ENCODE data around the gene DGCR8. TPM values are rescaled to one million over a fixed set of nuclear protein-coding genes. Genes with fewer than 3 reads are reported as not detected.
"Not testable (repeated sequence)": the region's sequence is repeated elsewhere in the genome, so short reads cannot be mapped to it uniquely, and the experiment has no call there.

The DGCR8 gene
- total RNA-seq, 2 experiments from 2014 or later = 54.3 to 54.5 TPM

DNA sequence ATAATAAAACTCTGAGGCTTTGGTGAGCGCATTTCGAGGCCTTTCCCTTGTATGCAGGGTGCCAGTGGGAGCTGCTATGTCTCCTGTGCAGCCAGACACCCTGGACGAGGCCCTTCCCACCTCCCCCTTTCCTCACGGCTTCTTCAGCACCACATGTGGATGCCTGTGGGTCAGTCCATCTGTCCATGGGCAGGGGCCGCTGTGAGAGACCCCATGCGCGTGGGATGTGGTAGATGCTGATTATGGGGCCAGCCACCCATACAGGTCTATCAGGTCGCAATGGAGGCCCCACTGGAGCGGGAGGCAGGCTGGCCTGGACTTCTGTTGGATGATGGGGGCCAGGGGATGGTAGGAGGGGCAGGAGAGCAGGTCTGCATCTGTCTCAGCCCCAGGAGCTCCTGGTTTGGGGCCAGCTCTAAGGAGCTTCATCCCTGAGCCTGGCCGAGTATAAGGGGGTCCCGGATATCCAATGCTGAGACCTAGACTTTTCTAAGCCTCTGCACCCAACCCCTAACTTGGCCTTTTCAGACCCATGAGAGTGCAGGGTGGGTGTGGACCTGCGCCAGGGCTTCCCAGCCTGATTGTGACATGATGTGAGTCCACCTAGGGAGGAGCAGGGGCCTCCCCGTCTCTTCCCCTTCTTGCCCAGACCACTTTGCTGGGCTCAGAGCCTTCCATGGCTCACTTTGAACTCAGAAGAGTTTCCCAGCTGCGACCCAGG lies 14.0 kb upstream of the DGCR8 start:
- peaks cover 1% of the 10 kb centered on the region for H3K36me3 Mint-ChIP-seq

DNA sequence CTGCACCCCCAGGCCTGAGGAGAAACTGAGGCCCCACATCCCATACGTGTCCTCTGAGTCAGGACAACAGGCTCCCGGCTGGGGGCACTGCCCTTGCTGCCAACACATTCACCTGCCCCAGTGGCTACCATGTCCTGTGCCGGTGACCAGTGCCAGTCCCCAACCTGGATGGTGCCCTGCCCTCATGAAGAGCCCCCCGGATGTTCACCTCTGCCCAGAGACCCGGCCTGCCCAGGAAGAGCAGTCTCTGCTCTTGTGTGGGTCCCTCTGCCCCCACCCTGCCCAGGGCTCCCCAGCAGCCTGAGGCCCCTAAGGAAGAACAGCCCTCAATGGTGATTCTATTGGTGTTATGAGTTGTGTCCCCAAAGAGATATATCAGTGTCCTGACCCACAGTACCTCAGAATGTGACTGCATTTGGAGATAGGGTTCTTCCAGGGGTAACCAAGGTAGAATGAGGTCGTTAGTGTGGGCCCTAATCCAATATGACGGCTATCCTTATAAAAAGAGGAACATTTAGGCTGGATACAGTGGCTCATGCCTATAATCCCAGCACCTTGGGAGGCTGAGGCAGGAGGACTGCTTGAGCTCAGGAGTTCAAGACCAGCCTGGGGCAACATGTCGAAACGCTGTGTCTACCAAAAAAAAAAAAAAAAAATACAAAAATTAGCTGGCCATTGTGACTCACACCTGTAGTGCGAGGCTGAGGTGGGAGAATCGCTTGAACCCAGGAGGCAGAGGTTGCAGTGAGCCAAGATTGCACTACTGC lies 13.2 kb upstream of the DGCR8 start:
- Mint-ChIP-seq H3K36me3 (peaks cover 4% of the 10 kb centered on the region), H3K27ac (no peak overlapping the region), H3K9me3 (no peaks in the 10 kb centered on the region), H3K4me3 (no peak overlapping the region), H3K27me3 (no peaks in the 10 kb centered on the region), H3K4me1 (no peaks in the 10 kb centered on the region)
- DNase-seq (no peak), ATAC-seq (ENCODE audit: low read depth) (no peak)
- POLR2A ChIA-PET = no interaction called here

More for the DNA sequence above, 14.0 kb upstream of the DGCR8 start:
- no peaks in the 10 kb centered on the region for H3K4me1 Mint-ChIP-seq
- H3K27me3 Mint-ChIP-seq = no peaks in the 10 kb centered on the region
- no peak overlapping the region for H3K4me3 Mint-ChIP-seq
- DNase-seq = no peak
- no peak overlapping the region for H3K27ac Mint-ChIP-seq
- POLR2A ChIA-PET = no interaction called here
- ATAC-seq (ENCODE audit: low read depth) = no peak
- H3K9me3 Mint-ChIP-seq = no peaks in the 10 kb centered on the region

DNA sequence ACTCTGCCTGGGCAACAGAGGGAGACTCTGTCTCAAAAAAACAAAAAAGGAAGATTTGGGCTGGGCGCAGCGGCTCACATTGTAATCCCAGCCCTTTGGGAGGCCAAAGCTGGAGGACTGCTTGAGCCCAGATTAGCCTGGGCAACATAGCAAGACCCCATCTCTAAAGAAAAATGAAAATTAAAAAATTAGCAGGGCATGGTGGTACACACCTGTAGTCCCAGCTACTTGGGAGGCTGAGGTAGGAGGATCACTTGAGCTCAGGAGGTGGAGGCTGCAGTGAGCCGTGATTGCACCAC lies 12.7 kb upstream of the DGCR8 start:
- DNase-seq; H3K27ac Mint-ChIP-seq; H3K27me3 Mint-ChIP-seq; POLR2A ChIA-PET; H3K4me1 Mint-ChIP-seq; H3K4me3 Mint-ChIP-seq; ATAC-seq (ENCODE audit: low read depth); H3K36me3 Mint-ChIP-seq; H3K9me3 Mint-ChIP-seq: not testable (repeated sequence)

DNA sequence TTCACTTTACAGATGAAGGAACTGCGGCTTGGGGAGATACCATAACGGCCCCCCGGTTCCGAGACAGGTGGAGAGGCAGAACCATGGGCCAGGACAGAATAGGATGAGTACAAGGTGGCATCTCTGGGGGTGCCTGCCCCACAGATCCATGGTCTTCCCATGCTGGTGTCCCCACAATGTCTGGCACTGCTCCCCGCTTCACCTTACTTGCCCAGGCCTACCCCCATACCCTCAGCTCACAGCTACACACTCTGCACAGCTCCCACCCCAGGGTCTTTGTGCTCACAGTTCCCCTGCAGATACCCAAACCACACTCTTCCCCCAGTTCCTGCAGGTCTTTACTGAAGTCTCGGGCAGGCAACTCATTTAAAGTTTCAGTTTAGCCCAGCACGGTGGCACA lies 11.4 kb upstream of the DGCR8 start:
- H3K9me3 Mint-ChIP-seq = no peaks in the 10 kb centered on the region
- POLR2A ChIA-PET = interaction anchor here (0.6 kb wide), 1 partner anchor 152 kb away, joined by 3 read pairs; no protein-coding TSS in a partner anchor
- H3K4me1 Mint-ChIP-seq = no peaks in the 10 kb centered on the region
- H3K4me3 Mint-ChIP-seq = no peak overlapping the region
- no peaks in the 10 kb centered on the region for H3K27me3 Mint-ChIP-seq
- DNase-seq = no peak
- no peak overlapping the region for H3K27ac Mint-ChIP-seq
- no peak for ATAC-seq (ENCODE audit: low read depth)
- H3K36me3 Mint-ChIP-seq = peaks cover 3% of the 10 kb centered on the region

DNA sequence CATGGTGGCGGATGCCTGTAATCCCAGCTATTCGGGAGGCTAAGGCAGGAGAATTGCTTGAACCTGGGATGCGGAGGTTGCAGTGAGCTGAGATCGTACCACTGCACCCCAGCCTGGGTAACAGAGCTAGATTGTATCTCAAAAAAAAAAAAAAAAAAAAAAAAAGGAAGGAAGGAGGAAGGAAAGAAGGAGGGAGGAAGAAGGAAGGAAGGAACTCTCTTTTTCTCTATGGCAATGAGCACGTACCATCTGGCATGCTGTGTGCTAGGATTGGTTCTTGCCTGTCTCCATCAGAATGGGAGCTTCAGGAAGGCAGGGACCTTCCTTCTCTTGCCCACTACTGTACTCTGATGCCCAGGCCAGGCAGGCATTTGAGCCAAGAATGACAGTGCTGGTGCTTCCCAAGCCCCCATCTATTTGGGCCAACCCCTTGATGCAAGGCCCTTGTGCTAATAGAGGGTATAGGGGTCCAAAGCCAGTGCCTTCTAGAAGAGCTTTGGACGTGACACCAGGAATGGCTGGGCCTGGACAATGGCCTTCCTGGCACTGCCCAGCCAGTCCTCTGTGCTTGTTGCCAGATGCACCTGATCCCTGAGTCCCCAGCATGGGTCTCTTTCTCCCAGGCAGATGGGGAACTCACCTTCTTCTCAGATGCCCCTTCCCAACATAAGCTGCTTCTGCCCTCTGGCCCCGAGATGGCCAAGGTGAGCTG lies 10.6 kb upstream of the DGCR8 start:
- ATAC-seq (ENCODE audit: low read depth) = no peak
- no peaks in the 10 kb centered on the region for H3K27me3 Mint-ChIP-seq
- H3K4me3 Mint-ChIP-seq = no peak overlapping the region
- H3K4me1 Mint-ChIP-seq = no peaks in the 10 kb centered on the region
- H3K36me3 Mint-ChIP-seq = peaks cover 3% of the 10 kb centered on the region
- no peak for DNase-seq
- POLR2A ChIA-PET = interaction anchor here (0.6 kb wide), 1 partner anchor 152 kb away, joined by 3 read pairs; no protein-coding TSS in a partner anchor
- no peak overlapping the region for H3K27ac Mint-ChIP-seq
- no peaks in the 10 kb centered on the region for H3K9me3 Mint-ChIP-seq

DNA sequence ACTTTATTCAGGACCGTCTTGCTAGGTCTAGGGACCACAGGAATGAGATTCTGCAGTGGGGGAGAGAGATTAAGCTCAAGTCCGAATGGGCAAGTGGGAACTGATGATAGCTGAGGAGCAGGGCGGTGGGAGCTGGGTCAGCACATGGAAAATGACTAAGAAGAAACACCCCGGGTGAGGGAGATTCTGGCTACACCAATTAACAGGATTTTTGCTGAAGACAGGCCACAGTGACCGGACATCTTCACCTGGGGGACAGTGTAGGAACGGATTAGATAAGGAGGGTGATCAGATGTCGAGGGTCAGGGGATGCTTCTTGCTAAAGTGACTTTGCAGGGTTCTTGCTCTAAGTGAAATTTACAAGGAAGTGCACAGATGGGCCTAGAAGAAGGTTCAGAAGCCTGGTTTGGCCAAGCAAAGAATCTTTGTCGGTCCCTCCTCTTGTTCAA lies 8.5 kb upstream of the DGCR8 start:
- ATAC-seq (ENCODE audit: low read depth) (no peak), DNase-seq (no peak)
- no peaks in the 10 kb centered on the region for H3K27me3 Mint-ChIP-seq
- H3K9me3 Mint-ChIP-seq = no peaks in the 10 kb centered on the region
- peaks cover 3% of the 10 kb centered on the region for H3K36me3 Mint-ChIP-seq
- no peak overlapping the region for H3K27ac Mint-ChIP-seq
- H3K4me3 Mint-ChIP-seq = no peak overlapping the region
- POLR2A ChIA-PET = no interaction called here
- H3K4me1 Mint-ChIP-seq = no peaks in the 10 kb centered on the region

DNA sequence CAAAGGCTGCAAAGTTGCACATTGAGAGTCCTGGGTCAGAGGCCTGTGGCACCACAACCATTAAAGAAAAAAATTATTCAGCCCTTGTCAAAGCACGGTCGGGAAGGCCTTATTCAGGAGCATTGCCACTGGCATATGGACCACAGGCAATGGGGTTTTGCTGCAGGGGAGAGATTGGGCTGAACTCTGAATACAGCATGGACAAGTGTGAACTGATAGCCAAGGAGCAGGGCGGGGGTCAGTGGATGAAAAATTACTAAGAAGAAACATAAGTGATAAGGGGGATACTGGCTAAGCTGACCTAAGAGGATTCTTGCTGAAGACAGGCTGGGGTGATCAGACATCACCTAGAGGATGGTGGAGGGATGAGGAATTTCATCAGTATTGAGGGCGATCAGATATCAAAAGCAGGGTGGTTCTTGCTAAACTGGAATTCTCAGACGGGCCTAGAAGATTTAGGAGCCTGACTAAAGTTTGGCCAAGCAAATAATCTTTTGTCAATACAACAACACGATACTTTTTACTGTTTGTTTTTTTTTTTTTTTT lies 3.3 kb upstream of the DGCR8 start:
- H3K4me3 Mint-ChIP-seq = no peak overlapping the region
- ATAC-seq (ENCODE audit: low read depth) = no peak
- H3K9me3 Mint-ChIP-seq = no peaks in the 10 kb centered on the region
- H3K27me3 Mint-ChIP-seq = no peaks in the 10 kb centered on the region
- no peak for DNase-seq
- no peak overlapping the region for H3K27ac Mint-ChIP-seq
- POLR2A ChIA-PET = no interaction called here
- H3K4me1 Mint-ChIP-seq = peaks cover 9% of the 10 kb centered on the region
- no peaks in the 10 kb centered on the region for H3K36me3 Mint-ChIP-seq

DNA sequence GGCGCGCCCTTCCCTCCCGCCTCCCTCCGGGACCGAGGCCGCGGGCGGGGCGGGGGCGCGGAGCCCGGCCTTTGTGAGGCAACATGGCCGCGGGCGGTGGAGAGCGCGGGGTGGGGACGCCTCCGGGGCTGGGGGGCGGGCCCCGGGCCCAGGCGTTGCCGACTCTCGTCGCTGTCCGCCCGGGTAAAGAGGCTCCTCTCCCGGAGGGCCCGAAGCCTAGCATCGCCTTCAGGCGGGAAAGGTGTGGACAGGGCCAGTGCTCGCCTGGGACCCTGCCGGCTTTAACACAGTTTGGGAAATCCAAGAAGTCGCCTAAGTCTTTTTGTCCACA lies 369 bp downstream of the DGCR8 start:
- Mint-ChIP-seq H3K36me3 (no peaks in the 10 kb centered on the region), H3K4me1 (peaks cover 32% of the 10 kb centered on the region), H3K27me3 (no peaks in the 10 kb centered on the region), H3K27ac (peak overlapping the region; percentile 84), H3K4me3 (peak overlapping the region; percentile 90), H3K9me3 (no peaks in the 10 kb centered on the region)
- DNase-seq (peak; percentile 81), ATAC-seq (ENCODE audit: low read depth) (peak; percentile 68)
- POLR2A ChIA-PET = no interaction called here

DNA sequence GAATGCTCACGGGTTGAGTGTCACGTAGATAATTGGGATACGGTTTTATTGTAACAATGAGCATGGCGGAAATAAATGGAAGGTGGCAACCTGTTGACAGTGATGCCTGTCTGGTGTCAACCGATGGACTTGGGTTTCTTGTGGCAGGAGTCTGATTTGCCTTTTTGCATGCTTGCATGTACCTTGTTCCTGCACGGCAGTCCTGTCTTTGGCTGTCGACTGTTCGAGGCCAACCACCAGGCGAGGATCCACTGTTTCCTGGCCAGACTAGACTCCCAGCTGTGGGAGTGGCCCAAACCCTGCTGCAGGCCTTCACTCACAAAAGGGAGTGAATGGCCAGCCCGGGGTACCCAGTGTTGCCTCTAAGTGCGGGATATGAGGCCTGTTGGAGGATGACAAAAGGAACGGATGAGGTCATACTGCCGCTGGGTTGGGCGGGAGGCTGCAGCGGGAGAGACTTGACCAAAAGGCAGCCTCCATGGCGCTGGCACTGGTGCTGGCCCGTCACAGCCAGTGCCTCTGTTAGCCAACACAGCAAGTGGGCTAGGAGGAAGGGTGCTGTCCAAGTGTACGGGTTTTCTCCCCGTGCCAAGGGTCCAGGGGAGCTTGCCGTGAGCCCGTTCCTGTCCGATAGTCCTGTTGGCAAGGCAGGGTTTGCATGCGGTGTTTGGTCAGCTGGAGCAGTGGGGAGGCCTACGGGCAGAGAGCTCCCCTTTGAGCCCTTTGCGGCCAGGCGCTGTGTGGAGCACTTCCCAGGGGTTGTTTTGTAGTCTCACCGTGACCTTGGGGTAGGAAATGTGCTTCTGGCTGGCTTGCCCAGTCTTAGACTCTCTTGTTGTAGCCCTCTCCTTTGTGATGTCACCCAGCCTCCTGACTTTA lies 974 bp downstream of the DGCR8 start:
- Mint-ChIP-seq H3K36me3 (peaks cover under 1% of the 10 kb centered on the region), H3K27me3 (no peaks in the 10 kb centered on the region), H3K9me3 (no peaks in the 10 kb centered on the region), H3K4me3 (peak overlapping the region; percentile 90), H3K4me1 (peaks cover 32% of the 10 kb centered on the region), H3K27ac (peak overlapping the region; percentile 84)
- no peak for ATAC-seq (ENCODE audit: low read depth)
- no peak for DNase-seq
- POLR2A ChIA-PET = interaction anchor here (0.9 kb wide), 1 partner anchor 50 kb away, joined by 3 read pairs; no protein-coding TSS in a partner anchor

DNA sequence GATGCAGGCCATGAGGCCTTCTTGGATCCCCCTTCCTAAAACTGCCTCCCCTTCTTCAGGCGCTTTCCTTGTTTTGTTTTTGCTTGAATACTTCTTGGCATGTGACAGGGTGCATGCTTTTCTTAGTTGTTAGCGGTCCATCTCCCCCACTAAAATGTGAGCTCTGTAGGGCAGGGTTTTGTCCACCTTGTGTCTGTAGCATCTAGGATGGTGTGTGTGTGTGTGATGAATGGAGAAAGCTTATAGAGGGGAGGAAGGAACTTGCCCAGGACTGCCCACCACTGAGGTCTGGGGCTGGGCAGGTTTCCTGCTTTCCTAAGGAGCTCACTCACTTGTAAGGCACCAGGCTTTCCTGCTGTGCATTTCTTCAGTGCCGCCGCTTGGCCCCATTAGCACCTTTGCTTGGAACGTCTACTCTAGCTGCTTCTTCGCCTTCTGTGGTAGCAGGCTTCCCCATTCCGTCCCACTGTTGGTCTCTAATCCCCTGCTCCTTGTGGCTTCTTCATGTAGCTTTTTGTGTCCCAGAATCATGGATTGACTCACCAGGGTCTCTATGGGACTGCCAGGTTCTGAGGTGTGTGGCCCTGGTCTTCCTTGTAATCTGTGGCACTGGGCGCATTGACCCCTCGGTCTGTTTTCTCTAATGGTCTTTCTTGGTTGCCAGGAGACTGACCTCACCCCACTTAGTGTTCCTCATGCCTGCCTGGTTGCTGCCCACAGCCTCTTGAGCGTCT lies 3.3 kb downstream of the DGCR8 start:
- peak overlapping the region; percentile 7 for H3K27ac Mint-ChIP-seq
- H3K36me3 Mint-ChIP-seq = peaks cover 14% of the 10 kb centered on the region
- peak overlapping the region; percentile 30 for H3K4me3 Mint-ChIP-seq
- POLR2A ChIA-PET = interaction anchor here (1.3 kb wide), 1 partner anchor 29 kb away, joined by 3 read pairs; no protein-coding TSS in a partner anchor
- DNase-seq (no peak), ATAC-seq (ENCODE audit: low read depth) (no peak)
- H3K9me3 Mint-ChIP-seq = no peaks in the 10 kb centered on the region
- H3K27me3 Mint-ChIP-seq = no peaks in the 10 kb centered on the region
- peaks cover 38% of the 10 kb centered on the region for H3K4me1 Mint-ChIP-seq

DNA sequence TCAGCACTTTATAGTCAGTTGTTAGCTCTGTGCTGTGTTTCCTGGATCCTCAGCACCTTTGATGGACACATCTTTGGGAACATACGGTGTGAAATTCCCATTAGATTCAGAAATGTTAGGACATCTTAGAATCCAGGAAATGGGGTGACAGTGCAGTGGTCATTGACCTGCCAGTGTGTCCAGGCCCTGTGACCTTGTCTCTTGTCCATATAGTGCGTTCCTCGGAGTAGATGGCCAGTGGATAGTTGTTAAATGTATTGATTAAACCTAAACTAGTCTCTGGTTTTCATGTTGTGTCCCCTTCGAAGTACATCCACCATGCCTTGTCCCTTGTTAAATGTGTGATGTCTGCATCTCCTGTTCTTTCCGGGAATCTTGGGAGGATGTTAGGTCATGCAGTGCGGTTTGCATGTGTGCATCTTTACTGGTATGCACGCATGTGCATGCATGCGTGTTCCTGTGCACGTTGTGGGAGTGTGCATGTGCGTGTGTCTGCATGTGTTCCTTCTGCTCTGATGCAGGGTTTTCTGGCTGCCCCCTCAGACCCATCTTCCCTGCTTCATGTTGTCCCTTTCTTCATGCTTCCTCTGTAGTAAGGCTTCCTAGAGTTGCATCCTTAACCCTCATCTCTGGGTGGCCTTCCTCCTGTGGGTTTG lies 4.0 kb downstream of the DGCR8 start:
- Mint-ChIP-seq H3K27me3 (no peaks in the 10 kb centered on the region), H3K4me1 (peaks cover 38% of the 10 kb centered on the region), H3K9me3 (no peaks in the 10 kb centered on the region), H3K36me3 (peaks cover 15% of the 10 kb centered on the region), H3K27ac (peak overlapping the region; percentile 17), H3K4me3 (no peak overlapping the region)
- ATAC-seq (ENCODE audit: low read depth) (no peak), DNase-seq (no peak)
- POLR2A ChIA-PET = no interaction called here
